HCT116 (cell line): Measurements from ENCODE around the gene ATP8B4. TPM values are rescaled to one million over a fixed set of nuclear protein-coding genes. Genes with fewer than 3 reads are reported as not detected.

Source experiments
- ATAC-seq: fragments of 200-7000 bp; cut with Tn5 transposase; 2 replicates; pipeline ENCODE4 v1.9.1; 2020; ENCODE audit warnings: mild to moderate bottlenecking, moderate library complexity
- BruUV-seq: library from RNA; stranded (reverse); fragments of 400-500 nt; replicated peaks from 2 replicates; lab custom pipeline; 2021; lab: Mats Ljungman, UMichigan
- CTCF ChIA-PET: fragments of 300-600 bp; sonication (Branson Sonifier 250); formaldehyde crosslinking; loops from one replicate; lab custom pipeline; 2021; ENCODE audit warnings: antibody characterized with exemption; lab: Charles Lee
- POLR2A ChIA-PET: fragments of 300-600, 350-600 bp; sonication (Branson Sonifier 250); formaldehyde crosslinking; loops from one replicate; lab custom pipeline; 2021; ENCODE audit warnings: antibody characterized with exemption; lab: Charles Lee
- RAD21 ChIA-PET, 2 experiments: fragments of 300-600 bp; sonication (Branson Sonifier 250); formaldehyde crosslinking; loops; one replicate each; lab custom pipeline; 2023; ENCODE audit warnings: low total read pairs in 2 of 2; ENCODE audit not compliant: uncharacterized antibody in 2 of 2, unreplicated experiment in 2 of 2, low non-redundant PET in 1 of 2; lab: Charles Lee
- DNase-seq: peaks from one replicate; pipeline ENCODE4 v3.0.0-alpha.2; 2010; ENCODE audit warnings: low read depth, low spot score
- H2AFZ ChIP-seq: fragments of 200-600 bp; shearing (Covaris generic), sonication (generic); 2 replicates; pipeline ENCODE4 v1.6.1; 2017; ENCODE audit warnings: low read depth, mixed run types, mixed read lengths, antibody characterized with exemption, low read length; ENCODE audit not compliant: poor library complexity, severe bottlenecking
- H3K27ac ChIP-seq: 2 replicates; pipeline ENCODE4 v1.5.1; 2012; ENCODE audit warnings: low read depth, low read length
- H3K27me3 ChIP-seq: fragments of 200-600 bp; sonication (generic); 2 replicates; pipeline ENCODE4 v1.6.1; 2016; ENCODE audit warnings: mixed run types, low read length, mixed read lengths; ENCODE audit not compliant: insufficient read depth
- H3K36me3 ChIP-seq, 2 experiments: fragments of 200-500 bp in 1 of 2; fragments of 200-600 bp in 1 of 2; sonication (Bioruptor generic) in 1 of 2; sonication (generic) in 1 of 2; 2 replicates each; pipeline versions ENCODE4 v1.5.1 to v1.6.1; 2014 to 2016; ENCODE audit warnings: low read length in 2 of 2, inconsistent platforms in 1 of 2, mixed read lengths in 1 of 2, mixed run types in 1 of 2; ENCODE audit not compliant: insufficient read depth in 2 of 2, control insufficient read depth in 1 of 2
- H3K4me1 ChIP-seq, 2 experiments: fragments of 200-600 bp in 1 of 2; sonication (generic) in 1 of 2; 2 replicates each; pipeline versions ENCODE4 v1.5.1 to v1.6.1; 2012 to 2017; ENCODE audit warnings: low read length in 2 of 2, inconsistent platforms in 1 of 2, mild to moderate bottlenecking in 1 of 2, mixed read lengths in 1 of 2, mixed run types in 1 of 2, moderate library complexity in 1 of 2; ENCODE audit not compliant: insufficient read depth in 2 of 2, control insufficient read depth in 1 of 2
- H3K4me2 ChIP-seq: fragments of 200-600 bp; sonication (generic); 2 replicates; pipeline ENCODE4 v1.6.1; 2017; ENCODE audit warnings: mixed run types, low read length, mixed read lengths
- H3K4me3 ChIP-seq, 2 experiments: fragments of 200-600 bp in 1 of 2; sonication (generic) in 1 of 2; replicated peaks in 1 of 2; 2 replicates each; pipeline ENCODE4 v1.5.1; 2011 to 2016; ENCODE audit warnings: low read length in 2 of 2, control low read depth in 1 of 2, low read depth in 1 of 2, mild to moderate bottlenecking in 1 of 2, mixed read lengths in 1 of 2, mixed run types in 1 of 2
- H3K79me2 ChIP-seq: fragments of 200-600 bp; sonication (generic); 2 replicates; pipeline ENCODE4 v1.6.1; 2017; ENCODE audit warnings: mild to moderate bottlenecking, mixed run types, low read length, moderate library complexity, mixed read lengths; ENCODE audit not compliant: insufficient read depth
- H3K9ac ChIP-seq: fragments of 200-600 bp; sonication (generic); 2 replicates; pipeline ENCODE4 v1.6.1; 2016; ENCODE audit warnings: low read length, mixed read lengths
- H3K9me2 ChIP-seq: fragments of 200-600 bp; sonication (generic), shearing (Covaris generic); 2 replicates; pipeline ENCODE4 v1.6.1; 2017; ENCODE audit warnings: mixed run types, mild to moderate bottlenecking, moderate library complexity; ENCODE audit not compliant: insufficient read depth
- H3K9me3 ChIP-seq, 2 experiments: fragments of 200-500 bp in 1 of 2; fragments of 200-600 bp in 1 of 2; sonication (Bioruptor generic) in 1 of 2; sonication (generic) in 1 of 2; 2 replicates each; pipeline ENCODE4 v1.6.1; 2014 to 2017; ENCODE audit warnings: low read length in 2 of 2, mixed read lengths in 2 of 2, inconsistent platforms in 1 of 2, low read depth in 1 of 2, mild to moderate bottlenecking in 1 of 2, mixed run types in 1 of 2, moderate library complexity in 1 of 2; ENCODE audit not compliant: control insufficient read depth in 1 of 2, insufficient read depth in 1 of 2
- H4K20me1 ChIP-seq: fragments of 200-600 bp; sonication (generic), shearing (Covaris generic); 2 replicates; pipeline ENCODE4 v1.6.1; 2017; ENCODE audit warnings: mixed run types, mild to moderate bottlenecking, moderate library complexity; ENCODE audit not compliant: insufficient read depth
- CBX3 ChIP-seq: IDR thresholded peaks from 2 replicates; pipeline ENCODE4 v1.6.1; 2012; ENCODE audit warnings: low read depth
- CEBPB ChIP-seq: IDR thresholded peaks from 2 replicates; pipeline ENCODE4 v1.6.1; 2012; ENCODE audit warnings: low read depth
- EGR1 ChIP-seq: IDR thresholded peaks from 2 replicates; pipeline ENCODE4 v1.6.1; 2012; ENCODE audit warnings: low read depth
- EZH2phosphoT487 ChIP-seq: fragments of 200-600 bp; IDR thresholded peaks from 2 replicates; pipeline ENCODE4 v1.6.1; 2018; ENCODE audit warnings: antibody characterized with exemption, borderline replicate concordance
- FOSL1 ChIP-seq: IDR thresholded peaks from 2 replicates; pipeline ENCODE4 v1.6.1; 2012; ENCODE audit warnings: low read depth
- POLR2A ChIP-seq: IDR thresholded peaks from 2 replicates; pipeline ENCODE4 v1.7.0; 2011; ENCODE audit warnings: borderline replicate concordance; ENCODE audit not compliant: insufficient read depth, insufficient read length; ENCODE audit errors: extremely low read depth
- POLR2AphosphoS5 ChIP-seq: IDR thresholded peaks from 2 replicates; pipeline ENCODE4 v1.6.1; 2011; ENCODE audit warnings: mild to moderate bottlenecking, low read depth, low read length, moderate library complexity
- RAD21 ChIP-seq: IDR thresholded peaks from 2 replicates; pipeline ENCODE4 v1.6.1; 2012; ENCODE audit warnings: low read depth, mild to moderate bottlenecking
- REST ChIP-seq: IDR thresholded peaks from 2 replicates; pipeline ENCODE4 v1.6.1; 2012; ENCODE audit warnings: low read depth
- SIN3A ChIP-seq: IDR thresholded peaks from 2 replicates; pipeline ENCODE4 v1.6.1; 2012; ENCODE audit warnings: low read depth
- SP1 ChIP-seq: IDR thresholded peaks from 2 replicates; pipeline ENCODE4 v1.6.1; 2012; ENCODE audit warnings: low read depth
- SRF ChIP-seq: IDR thresholded peaks from 2 replicates; pipeline ENCODE4 v1.6.1; 2012; ENCODE audit warnings: low read depth
- TCF7L2 ChIP-seq: IDR thresholded peaks from 2 replicates; pipeline ENCODE4 v1.7.0; 2011; ENCODE audit warnings: borderline replicate concordance, inconsistent platforms; ENCODE audit not compliant: insufficient read depth, insufficient read length; ENCODE audit errors: extremely low read depth
- YY1 ChIP-seq: IDR thresholded peaks from 2 replicates; pipeline ENCODE4 v1.6.1; 2011; ENCODE audit warnings: low read length, low read depth, moderate library complexity, mild to moderate bottlenecking; ENCODE audit not compliant: insufficient replicate concordance; ENCODE audit errors: extremely low read depth
- intact Hi-C: fragments of 100-400 bp; cut with micrococcal nuclease; formaldehyde crosslinking; loops from 2 replicates; pipeline ENCODE4 v1.10.0; 2022
- total RNA-seq: library from RNA; stranded (reverse); gene quantifications from one replicate; pipeline ENCODE4 v1.2.1, GENCODE V29; 2021; ENCODE audit not compliant: unreplicated experiment

ATP8B4 gene
- total RNA-seq, 1 experiment from 2014 or later, result 0.25 TPM

- H2AFZ ChIP-seq, result no peak overlapping the region
- RAD21 ChIA-PET, result no interaction called here
- H3K4me2 ChIP-seq, result no peak overlapping the region
- no peaks in the 10 kb centered on the region for H3K36me3 ChIP-seq
- H3K9me2 ChIP-seq, result no peaks in the 10 kb centered on the region
- H3K9ac ChIP-seq, result no peak overlapping the region
- no peak overlapping the region for H3K27ac ChIP-seq
- H3K79me2 ChIP-seq, result no peaks in the 10 kb centered on the region
- H4K20me1 ChIP-seq, result no peaks in the 10 kb centered on the region
- POLR2A ChIA-PET, result no interaction called here
- no TSS peak for BruUV-seq
- no peak for TF ChIP-seq TCF7L2
- TF ChIP-seq CEBPB, result no peak
- TF ChIP-seq CBX3, result no peak
- TF ChIP-seq SIN3A, result no peak
- no peak for TF ChIP-seq YY1
- no peak for TF ChIP-seq POLR2A
- TF ChIP-seq EGR1, result no peak
- TF ChIP-seq POLR2AphosphoS5, result no peak
- no peak for TF ChIP-seq RAD21
- no peak for TF ChIP-seq EZH2phosphoT487
- no peak for TF ChIP-seq REST
- TF ChIP-seq SRF, result no peak
- TF ChIP-seq SP1, result no peak
- no peak for TF ChIP-seq FOSL1
- no peaks in the 10 kb centered on the region for H3K4me1 ChIP-seq
- CTCF ChIA-PET, result no interaction called here
- intact Hi-C loops, result no loop called here
- DNase-seq (no peak), ATAC-seq (no peak)
- no peaks in the 10 kb centered on the region for H3K9me3 ChIP-seq
- H3K4me3 ChIP-seq, result no peak overlapping the region
- no peaks in the 10 kb centered on the region for H3K27me3 ChIP-seq
Observed at GRCh38 chr15:50077651-50078050, 41.4 kb downstream of the ATP8B4 start.
